Lower lobe of right lung (tissue), 2 donors: ENCODE data around the gene TENM4. TPM values are rescaled to one million over a fixed set of nuclear protein-coding genes. Genes with fewer than 3 reads are reported as not detected.

Experiments used
- ATAC-seq, 2 donors: fragments of 200-7000 bp; cut with Tn5 transposase; one replicate each; pipeline ENCODE4 v1.9.1; 2020 to 2022; ENCODE audit warnings: mild to moderate bottlenecking in 2 of 2, moderate library complexity in 2 of 2
- DNase-seq: peaks from one replicate; pipeline ENCODE4 v3.0.0-alpha.2; 2020
- H3K27ac ChIP-seq: fragments of 200-600 bp; one replicate; pipeline ENCODE4 v1.8.0; 2022
- H3K27me3 ChIP-seq: fragments of 200-600 bp; one replicate; pipeline ENCODE4 v1.8.0; 2022; ENCODE audit warnings: low read depth
- H3K36me3 ChIP-seq: fragments of 200-600 bp; one replicate; pipeline ENCODE4 v1.8.0; 2022; ENCODE audit warnings: mild to moderate bottlenecking
- H3K4me1 ChIP-seq: fragments of 200-600 bp; one replicate; pipeline ENCODE4 v1.8.0; 2022
- H3K4me3 ChIP-seq: fragments of 200-600 bp; one replicate; pipeline ENCODE4 v1.8.0; 2022; ENCODE audit warnings: mild to moderate bottlenecking
- H3K9me3 ChIP-seq: fragments of 200-600 bp; one replicate; pipeline ENCODE4 v1.8.0; 2022
- CTCF ChIP-seq: fragments of 200-600 bp; IDR thresholded peaks from one replicate; pipeline ENCODE4 v1.8.0; 2022; ENCODE audit warnings: antibody characterized with exemption, mild to moderate bottlenecking
- intact Hi-C: fragments of 100-400 bp; cut with DNase I; formaldehyde crosslinking; loops from one replicate; pipeline ENCODE4 v1.11.0; 2022
- microRNA-seq: library from miRNA; unstranded; fragments of <30 nt; microRNA quantifications from one replicate; pipeline ENCODE4 v1.2.0, GENCODE V29; 2020; ENCODE audit warnings: borderline number of aligned reads
- total RNA-seq: library from RNA; stranded (reverse); fragmentation: NEBNext Ultra II Directional; extraction: Animal tissue kit (Norgen Biotek cat#: 25700); gene quantifications from one replicate; pipeline ENCODE4 v1.2.1, GENCODE V29; 2021
- donor health status: DM: no; HTN: yes; CAD: no; lungs with severe emphysema.

Gene TENM4
- total RNA-seq, 1 donor from 2014 or later: 1.1 TPM

DNA sequence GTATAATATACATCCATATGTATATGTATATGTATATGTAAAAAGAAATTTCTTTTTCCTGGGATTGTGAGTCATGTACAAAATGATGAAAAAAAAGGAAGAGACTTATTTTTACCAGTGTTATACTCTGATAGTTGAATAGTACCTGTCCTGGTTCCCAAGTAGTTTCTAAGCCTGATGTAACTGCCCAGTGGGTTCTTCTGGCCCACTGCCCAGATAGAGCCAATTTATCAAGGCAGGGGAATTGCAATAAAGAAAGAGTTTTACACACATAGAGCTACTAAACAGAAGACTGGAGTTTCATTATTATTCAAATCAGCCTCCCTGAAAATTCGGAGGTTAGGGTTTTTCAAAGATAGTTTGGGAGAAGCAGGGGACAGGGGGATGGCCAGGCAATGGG is 837.0 kb downstream of the TENM4 start:
- H3K27me3 ChIP-seq: no peaks in the 10 kb centered on the region
- no peak for TF ChIP-seq CTCF
- ATAC-seq: no peak

More for the DNA sequence above, 837.0 kb downstream of the TENM4 start:
- Histone ChIP-seq H3K4me1 (no peaks in the 10 kb centered on the region), H3K36me3 (no peaks in the 10 kb centered on the region), H3K9me3 (no peaks in the 10 kb centered on the region), H3K27ac (no peak overlapping the region), H3K4me3 (no peak overlapping the region)
- DNase-seq: no peak
- intact Hi-C loops: no loop called here

Small RNA genes within 50 kb of the gene (microRNA-seq; reads per million reads assigned to microRNA genes)
- gene MIR5579: not detected
- gene MIR708: 128 reads per million, percentile 57 among the genes with 10 or more reads in this experiment
